IMR-90 (cell line): ENCODE measurements around the gene SH2D6. TPM values are rescaled to one million over a fixed set of nuclear protein-coding genes. Genes with fewer than 3 reads are reported as not detected.

Experiments
- ATAC-seq: fragments of 200-7000 bp; cut with Tn5 transposase; 2 replicates; pipeline ENCODE4 v1.9.1; 2020; ENCODE audit warnings: low read depth, mild to moderate bottlenecking, moderate library complexity
- BruUV-seq: library from RNA; stranded (reverse); fragments of 400-500 nt; replicated peaks from 2 replicates; lab custom pipeline; 2021; lab: Mats Ljungman, UMichigan
- CTCF ChIA-PET: fragments of 300-600 bp; formaldehyde crosslinking; extraction: SDS; loops from one replicate; lab custom pipeline; 2021; ENCODE audit warnings: antibody characterized with exemption; lab: Yijun Ruan, JAX
- POLR2A ChIA-PET: fragments of 300-600 bp; sonication (Branson Sonifier 250); formaldehyde crosslinking; loops from one replicate; lab custom pipeline; 2022; ENCODE audit warnings: antibody characterized with exemption; ENCODE audit not compliant: unreplicated experiment; lab: Charles Lee
- DNase-seq: peaks from one replicate; pipeline ENCODE4 v3.0.0; 2013
- H2AFZ ChIP-seq: replicated peaks from 2 replicates; pipeline ENCODE3; 2013; ENCODE audit warnings: low read length, mild to moderate bottlenecking; ENCODE audit not compliant: poor library complexity
- H2AK5ac ChIP-seq: 2 replicates; pipeline ENCODE4 v1.6.1; 2013; ENCODE audit warnings: low read depth, low read length, inconsistent platforms
- H2AK9ac ChIP-seq: replicated peaks from 2 replicates; pipeline ENCODE3; 2013; ENCODE audit warnings: mild to moderate bottlenecking, low read depth, low read length, moderate library complexity; ENCODE audit not compliant: poor library complexity
- H2BK120ac ChIP-seq: 2 replicates; pipeline ENCODE4 v1.6.1; 2013; ENCODE audit warnings: low read depth, low read length, inconsistent platforms
- H2BK15ac ChIP-seq: 3 replicates; pipeline ENCODE4 v1.6.1; 2013; ENCODE audit warnings: low read depth, low read length, inconsistent platforms
- H2BK20ac ChIP-seq: 2 replicates; pipeline ENCODE4 v1.6.1; 2013; ENCODE audit warnings: low read depth, mild to moderate bottlenecking, inconsistent platforms, low read length, moderate library complexity
- H2BK5ac ChIP-seq: 2 replicates; pipeline ENCODE4 v1.6.1; 2013; ENCODE audit warnings: mild to moderate bottlenecking, low read depth, low read length, inconsistent platforms; ENCODE audit not compliant: poor library complexity, severe bottlenecking
- H3K14ac ChIP-seq: replicated peaks from 2 replicates; pipeline ENCODE4 v1.6.1; 2013; ENCODE audit warnings: low read depth, low read length, inconsistent platforms
- H3K18ac ChIP-seq: 2 replicates; pipeline ENCODE4 v1.6.1; 2013; ENCODE audit warnings: low read depth, low read length, control low read depth
- H3K23ac ChIP-seq: 2 replicates; pipeline ENCODE4 v1.6.1; 2013; ENCODE audit warnings: low read depth, low read length, inconsistent platforms
- H3K27ac ChIP-seq: 2 replicates; pipeline ENCODE4 v1.5.1; 2013; ENCODE audit warnings: mild to moderate bottlenecking, control low read depth, low read length; ENCODE audit not compliant: insufficient read depth
- H3K27me3 ChIP-seq: 2 replicates; pipeline ENCODE4 v1.6.1; 2013; ENCODE audit warnings: low read length; ENCODE audit not compliant: control insufficient read depth, insufficient read depth
- H3K36me3 ChIP-seq: 2 replicates; pipeline ENCODE4 v1.6.1; 2013; ENCODE audit warnings: low read length, mixed read lengths; ENCODE audit not compliant: control insufficient read depth, insufficient read depth
- H3K4ac ChIP-seq: 2 replicates; pipeline ENCODE4 v1.6.1; 2013; ENCODE audit warnings: low read depth, low read length, inconsistent platforms
- H3K4me1 ChIP-seq: 2 replicates; pipeline ENCODE4 v1.6.1; 2013; ENCODE audit warnings: low read length, mixed read lengths; ENCODE audit not compliant: control insufficient read depth, insufficient read depth
- H3K4me2 ChIP-seq: 2 replicates; pipeline ENCODE4 v1.6.1; 2013; ENCODE audit warnings: low read depth, mild to moderate bottlenecking, control low read depth, low read length, moderate library complexity
- H3K4me3 ChIP-seq: 2 replicates; pipeline ENCODE4 v1.5.1; 2013; ENCODE audit warnings: low read depth, mild to moderate bottlenecking, control low read depth, low read length, moderate library complexity; ENCODE audit not compliant: insufficient read depth
- H3K56ac ChIP-seq: 2 replicates; pipeline ENCODE4 v1.6.1; 2013; ENCODE audit warnings: low read length, inconsistent platforms; ENCODE audit not compliant: insufficient read depth; ENCODE audit errors: extremely low read depth
- H3K79me1 ChIP-seq, 2 experiments: 2 replicates each; pipeline ENCODE4 v1.6.1; 2013; ENCODE audit warnings: low read length in 2 of 2, inconsistent platforms in 1 of 2, low read depth in 1 of 2
- H3K9ac ChIP-seq: 2 replicates; pipeline ENCODE4 v1.6.1; 2013; ENCODE audit warnings: low read depth, low read length, control low read depth
- H3K9me1 ChIP-seq: 2 replicates; pipeline ENCODE4 v1.6.1; 2013; ENCODE audit warnings: low read length, inconsistent platforms; ENCODE audit not compliant: insufficient read depth
- H3K9me3 ChIP-seq: 2 replicates; pipeline ENCODE4 v1.6.1; 2013; ENCODE audit warnings: low read length; ENCODE audit not compliant: control insufficient read depth, insufficient read depth
- H4K20me1 ChIP-seq: 2 replicates; pipeline ENCODE4 v1.6.1; 2013; ENCODE audit warnings: low read length, inconsistent platforms; ENCODE audit not compliant: insufficient read depth
- H4K5ac ChIP-seq: 2 replicates; pipeline ENCODE4 v1.6.1; 2013; ENCODE audit warnings: mild to moderate bottlenecking, low read depth, low read length, control low read depth
- H4K8ac ChIP-seq, 2 experiments: 2 replicates each; pipeline ENCODE4 v1.6.1; 2013; ENCODE audit warnings: low read depth in 2 of 2, low read length in 2 of 2, control low read depth in 1 of 2, inconsistent platforms in 1 of 2
- H4K91ac ChIP-seq: 2 replicates; pipeline ENCODE4 v1.6.1; 2013; ENCODE audit warnings: low read depth, low read length, inconsistent platforms; ENCODE audit not compliant: insufficient read depth
- CTCF ChIP-seq: conservative IDR thresholded peaks from 2 replicates; pipeline ENCODE4 v1.5.1; 2012; ENCODE audit warnings: mild to moderate bottlenecking, low read depth, low read length, improper control_type of control experiment
- ELK1 ChIP-seq: fragments of 150-350 bp; IDR thresholded peaks from 2 replicates; pipeline ENCODE4 v1.6.1; 2016; ENCODE audit warnings: low read depth, mild to moderate bottlenecking, low read length, moderate library complexity, borderline replicate concordance
- MAFK ChIP-seq: IDR thresholded peaks from 2 replicates; pipeline ENCODE4 v1.6.1; 2012; ENCODE audit warnings: low read depth, low read length, improper control_type of control experiment
- MAZ ChIP-seq: IDR thresholded peaks from 2 replicates; pipeline ENCODE4 v1.6.1; 2012; ENCODE audit warnings: low read depth, mild to moderate bottlenecking, low read length, improper control_type of control experiment, moderate library complexity, borderline replicate concordance
- USF2 ChIP-seq: fragments of 150-350 bp; IDR thresholded peaks from 2 replicates; pipeline ENCODE4 v1.6.1; 2017; ENCODE audit warnings: mild to moderate bottlenecking, antibody characterized with exemption, low read length, low read depth
- WGBS, 2 experiments: methylation state at CpG; one replicate each; pipeline versions ENCODE4 v1.1.5 to v1.1.7; 2013; ENCODE audit warnings: missing lambda C conversion rate in 2 of 2; ENCODE audit not compliant: insufficient read length in 1 of 2; ENCODE audit errors: extremely low coverage in 2 of 2; 5-methylcytosine and 5-hydroxymethylcytosine counted together
- dilution Hi-C: fragments of 300-500 bp; cut with HindIII; formaldehyde crosslinking; loops from one replicate; pipeline ENCODE4 v1.14.3; 2018; ENCODE audit warnings: low sequenced_read_pairs; ENCODE audit not compliant: unreplicated experiment
- in situ Hi-C: fragments of 300-500 bp; cut with MboI; formaldehyde crosslinking; loops from 3 replicates; pipeline ENCODE4 v1.14.3; 2019; ENCODE audit warnings: low sequenced_read_pairs, inconsistent platforms, mixed read lengths
- intact Hi-C: fragments of 100-400 bp; cut with micrococcal nuclease; formaldehyde crosslinking; loops from 2 replicates; pipeline ENCODE4 v1.10.0; 2022
- polyA plus RNA-seq, 3 experiments: library from polyadenylated mRNA; depleted of rRNA; stranded (reverse); fragments of >200 nt; gene quantifications; 2 replicates each; pipeline ENCODE4 v1.2.3, GENCODE V29; 2012; ENCODE audit warnings: low replicate concordance in 1 of 3
- total RNA-seq: library from RNA; depleted of rRNA; stranded (reverse); fragments of >200 nt; gene quantifications from 2 replicates; pipeline ENCODE4 v1.2.3, GENCODE V29; 2012

Gene SH2D6
- total and polyA plus RNA-seq, 2 of the 4 experiments (the other 2 are of a cell fraction): 0.32 to 0.36 TPM

- intact Hi-C loops: no loop called here
- POLR2A ChIA-PET: no interaction called here
These were observed 34.7 kb upstream of the SH2D6 start for GRCh38 chr2:85383850-85384249.

More at GRCh38 chr2:85383850-85384249, 34.7 kb upstream of the SH2D6 start:
- no CpG with 5 or more reads among the region's 4 CpGs for WGBS, 2 experiments
- CTCF ChIA-PET: no interaction called here
- Histone ChIP-seq H3K79me1 (no peaks in the 10 kb centered on the region), H3K14ac (no peak overlapping the region), H4K8ac (no peak overlapping the region), H3K36me3 (peaks cover 24% of the 10 kb centered on the region), H3K56ac (no peak overlapping the region), H2BK5ac (no peak overlapping the region), H3K4me2 (no peak overlapping the region), H2AK5ac (no peak overlapping the region), H4K5ac (no peak overlapping the region), H2AFZ (no peak overlapping the region), H3K4me1 (peaks cover 2% of the 10 kb centered on the region; the same call in 1 of the 2 replicates), H2BK15ac (no peak overlapping the region), H2BK20ac (no peak overlapping the region), H3K27ac (no peak overlapping the region), H3K9ac (no peak overlapping the region), H3K9me1 (no peaks in the 10 kb centered on the region), H4K91ac (no peak overlapping the region), H2BK120ac (no peak overlapping the region), H3K27me3 (no peaks in the 10 kb centered on the region), H4K20me1 (no peaks in the 10 kb centered on the region), H3K18ac (no peak overlapping the region), H3K4me3 (no peak overlapping the region), H2AK9ac (no peak overlapping the region), H3K23ac (no peak overlapping the region), H3K9me3 (no peaks in the 10 kb centered on the region), H3K4ac (no peak overlapping the region)
- DNase-seq (no peak), ATAC-seq (no peak)
- TF ChIP-seq ELK1 (no peak), MAFK (no peak), CTCF (no peak), USF2 (no peak), MAZ (no peak)
- no TSS peak for BruUV-seq
- dilution Hi-C loops: no loop called here
- in situ Hi-C loops: no loop called here
